Right atrium auricular region (tissue), 2 donors: ENCODE measurements around the gene PTPN14. TPM values are rescaled to one million over a fixed set of nuclear protein-coding genes. Genes with fewer than 3 reads are reported as not detected.

Experiments used
- DNase-seq: peaks from one replicate; pipeline ENCODE4 v3.0.0-alpha.2; 2019; ENCODE audit warnings: low spot score
- H3K27ac ChIP-seq, 2 donors: fragments of 200-600 bp; sonication (generic); 1 replicate in 1 of 2; 2 replicates in 1 of 2; pipeline ENCODE4 v1.5.1; 2016 to 2019
- H3K27me3 ChIP-seq, 2 donors: fragments of 200-600 bp; sonication (generic); one replicate each; pipeline versions ENCODE4 v1.5.1 to v1.6.0; 2017 to 2019
- H3K36me3 ChIP-seq: fragments of 200-600 bp; sonication (generic); one replicate; pipeline ENCODE4 v1.5.1; 2016
- H3K4me1 ChIP-seq, 2 donors: fragments of 200-600 bp; sonication (generic); one replicate each; pipeline versions ENCODE4 v1.5.1 to v1.6.0; 2017 to 2019
- H3K4me3 ChIP-seq, 2 donors: fragments of 200-600 bp; sonication (generic); 1 replicate in 1 of 2; 2 replicates in 1 of 2; pipeline ENCODE4 v1.5.1; 2017 to 2019; ENCODE audit warnings: mild to moderate bottlenecking in 1 of 2, moderate library complexity in 1 of 2
- H3K9me3 ChIP-seq, 2 donors: fragments of 200-600 bp; sonication (generic); one replicate each; pipeline ENCODE4 v1.5.1; 2019
- CTCF ChIP-seq, 2 donors: fragments of 200-600 bp; sonication (generic); IDR thresholded peaks; one replicate each; pipeline ENCODE4 v1.5.1; 2019; ENCODE audit warnings: antibody characterized with exemption in 2 of 2
- total RNA-seq, 2 donors: library from RNA; depleted of rRNA; stranded (reverse); fragments of >200 nt; gene quantifications; one replicate each; pipeline ENCODE4 v1.1.0, GENCODE V29; 2016

The PTPN14 gene
- total RNA-seq, 2 donors from 2014 or later: 8.4 to 27.2 TPM

- Histone ChIP-seq H3K4me1 (no peaks in the 10 kb centered on the region), H3K27me3 (no peaks in the 10 kb centered on the region), H3K9me3 (no peaks in the 10 kb centered on the region), H3K4me3 (no peak overlapping the region), H3K27ac (no peak overlapping the region), H3K36me3 (no peaks in the 10 kb centered on the region)
- no peak for TF ChIP-seq CTCF (IDR thresholded peaks at IDR 0.05)
- no peak for DNase-seq
These were observed 35.6 kb downstream of the PTPN14 start for GRCh38 chr1:214515544-214516433.

DNA sequence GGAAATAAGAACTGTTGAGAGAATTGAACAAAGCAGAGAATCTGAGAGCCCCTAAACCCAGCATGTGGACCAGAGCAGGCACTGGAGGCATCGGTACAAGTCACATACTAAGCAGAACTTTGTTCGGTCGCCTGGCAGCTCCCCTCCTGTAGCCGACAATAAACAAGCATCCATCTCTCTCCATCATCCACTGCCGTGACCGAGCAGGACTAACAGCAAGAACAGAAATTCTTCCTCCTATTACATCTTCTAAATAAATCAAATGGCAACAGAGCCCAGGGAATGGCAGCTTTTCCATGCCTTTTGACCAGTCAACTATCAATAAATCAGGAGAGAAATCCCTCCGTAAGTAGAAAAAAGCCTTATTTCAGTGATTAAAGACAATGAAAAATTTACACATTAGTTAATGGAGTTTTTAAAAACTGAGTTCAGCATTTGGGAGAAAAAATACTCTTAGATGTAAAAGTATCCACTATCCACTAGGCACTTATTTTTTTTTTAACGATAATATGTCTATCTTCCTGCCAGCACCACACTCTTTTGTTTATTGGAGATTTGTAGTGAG, 36.5 kb downstream of the PTPN14 start:
- H3K4me3 ChIP-seq: no peak overlapping the region
- DNase-seq: no peak
- H3K9me3 ChIP-seq: no peaks in the 10 kb centered on the region
- no peaks in the 10 kb centered on the region for H3K4me1 ChIP-seq
- no peaks in the 10 kb centered on the region for H3K36me3 ChIP-seq
- no peaks in the 10 kb centered on the region for H3K27me3 ChIP-seq
- no peak overlapping the region for H3K27ac ChIP-seq
- no peak for TF ChIP-seq CTCF (IDR thresholded peaks at IDR 0.05)

- Histone ChIP-seq H3K27ac (no peak overlapping the region), H3K4me3 (no peak overlapping the region), H3K9me3 (no peaks in the 10 kb centered on the region), H3K36me3 (no peaks in the 10 kb centered on the region), H3K27me3 (no peaks in the 10 kb centered on the region), H3K4me1 (no peaks in the 10 kb centered on the region)
- no peak for DNase-seq
- TF ChIP-seq CTCF (IDR thresholded peaks at IDR 0.05): no peak
These were observed 37.2 kb downstream of the PTPN14 start for GRCh38 chr1:214514032-214514818.

DNA sequence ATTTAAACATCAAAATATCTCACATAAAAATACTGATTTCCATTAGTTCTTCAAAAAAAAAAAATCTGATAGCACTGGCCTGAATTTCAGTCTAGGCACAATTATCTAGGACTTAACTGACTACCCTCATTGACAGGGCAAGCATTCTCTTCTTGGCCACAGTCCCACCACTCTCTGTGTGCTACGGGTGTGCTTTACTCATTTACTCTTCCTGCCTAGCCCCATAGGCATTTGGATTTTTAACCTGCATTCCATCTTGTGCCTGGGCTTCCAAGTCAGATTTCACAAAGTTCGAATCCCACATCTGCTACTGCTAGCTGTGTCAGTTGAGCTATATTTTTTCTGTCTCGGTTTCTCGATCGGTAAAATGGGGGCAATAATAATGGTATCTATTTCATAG, 38.0 kb downstream of the PTPN14 start:
- TF ChIP-seq CTCF (IDR thresholded peaks at IDR 0.05): no peak
- no peak for DNase-seq
- Histone ChIP-seq H3K27ac (no peak overlapping the region), H3K27me3 (no peaks in the 10 kb centered on the region), H3K4me3 (no peak overlapping the region), H3K4me1 (no peaks in the 10 kb centered on the region), H3K36me3 (no peaks in the 10 kb centered on the region), H3K9me3 (no peaks in the 10 kb centered on the region)

DNA sequence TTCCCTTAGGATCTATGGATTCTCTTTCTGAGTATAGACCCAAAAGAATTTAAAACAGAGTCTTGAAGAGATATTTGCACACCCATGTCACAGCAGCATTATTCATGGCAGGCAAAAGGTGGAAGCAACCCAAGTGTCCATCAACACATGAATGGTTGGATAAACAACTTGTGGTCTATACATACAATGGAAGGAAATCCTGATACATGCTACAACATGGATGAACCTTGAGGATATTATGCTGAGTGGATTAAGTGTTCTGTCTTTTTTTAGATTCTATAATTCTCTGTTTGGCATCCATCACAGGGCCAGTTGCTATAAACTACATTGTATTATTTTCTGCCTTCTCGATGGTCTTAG, 39.8 kb downstream of the PTPN14 start:
- Histone ChIP-seq H3K4me3 (no peak overlapping the region), H3K9me3 (no peaks in the 10 kb centered on the region), H3K27me3 (no peaks in the 10 kb centered on the region), H3K27ac (no peak overlapping the region), H3K36me3 (no peaks in the 10 kb centered on the region), H3K4me1 (no peaks in the 10 kb centered on the region)
- DNase-seq: no peak
- no peak for TF ChIP-seq CTCF (IDR thresholded peaks at IDR 0.05)
